ENCODE measurements around the gene MKKS.
"Not testable (repeated sequence)": the region's sequence is repeated elsewhere in the genome, so short reads cannot be mapped to it uniquely, and the experiment has no call there.

MKKS gene

DNA sequence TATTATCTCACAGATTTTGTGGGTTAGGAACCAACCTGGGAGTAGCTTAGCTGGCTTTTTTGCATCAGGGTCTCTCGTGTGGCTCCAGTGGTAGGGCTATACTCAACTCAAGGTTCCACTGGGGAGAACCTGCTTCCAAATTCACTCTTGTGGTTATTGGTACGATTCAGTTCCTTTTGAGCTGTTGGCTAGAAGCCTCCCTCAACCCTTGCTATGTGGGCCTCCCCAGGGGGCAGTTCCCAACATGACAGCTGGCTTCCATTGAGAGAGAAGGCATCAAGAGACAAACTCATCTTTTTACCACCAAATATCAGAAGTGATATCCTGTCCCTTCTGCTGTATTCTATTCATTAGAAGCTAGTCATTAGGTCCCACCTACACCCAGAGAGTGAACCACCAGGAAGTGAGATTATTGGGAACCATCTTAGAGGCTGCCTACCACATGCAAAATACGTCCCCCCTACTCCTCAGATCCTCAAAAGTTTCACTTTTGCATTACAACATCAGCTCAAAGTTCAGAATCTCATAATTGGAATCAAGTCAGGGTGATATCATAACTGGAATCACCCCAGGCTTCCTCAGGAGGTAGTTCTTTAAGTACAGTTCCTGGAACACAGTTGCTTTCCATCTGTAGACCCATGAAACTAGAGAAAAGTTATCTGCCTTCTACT is 30.9 kb downstream of the MKKS start:
- no peak for DNase-seq (ENCODE audit: low read depth, low spot score)
- Histone ChIP-seq H3K36me3 (ENCODE audit: insufficient read depth, insufficient read length, low read length) (peaks cover 10% of the 10 kb centered on the region), H3K9ac (ENCODE audit: insufficient read length, low read depth) (no peak overlapping the region), H3K9me3 (ENCODE audit: insufficient read depth, low read length) (no peaks in the 10 kb centered on the region), H3K4me3 (ENCODE audit: insufficient read length, low read depth) (no peak overlapping the region), H3K4me1 (ENCODE audit: insufficient read depth, insufficient read length) (no peaks in the 10 kb centered on the region), H3K27me3 (ENCODE audit: insufficient read depth, insufficient read length) (no peaks in the 10 kb centered on the region)
- no peak for TF ChIP-seq ZNF274 (IDR thresholded peaks at IDR 0.05; ENCODE audit: low read depth, low read length)
- TF ChIP-seq SUZ12 (IDR thresholded peaks at IDR 0.05; ENCODE audit: extremely low read depth, insufficient read depth, insufficient read length), result no peak
- TF ChIP-seq YY1 (IDR thresholded peaks at IDR 0.05; ENCODE audit: insufficient read depth, insufficient read length), result no peak

DNA sequence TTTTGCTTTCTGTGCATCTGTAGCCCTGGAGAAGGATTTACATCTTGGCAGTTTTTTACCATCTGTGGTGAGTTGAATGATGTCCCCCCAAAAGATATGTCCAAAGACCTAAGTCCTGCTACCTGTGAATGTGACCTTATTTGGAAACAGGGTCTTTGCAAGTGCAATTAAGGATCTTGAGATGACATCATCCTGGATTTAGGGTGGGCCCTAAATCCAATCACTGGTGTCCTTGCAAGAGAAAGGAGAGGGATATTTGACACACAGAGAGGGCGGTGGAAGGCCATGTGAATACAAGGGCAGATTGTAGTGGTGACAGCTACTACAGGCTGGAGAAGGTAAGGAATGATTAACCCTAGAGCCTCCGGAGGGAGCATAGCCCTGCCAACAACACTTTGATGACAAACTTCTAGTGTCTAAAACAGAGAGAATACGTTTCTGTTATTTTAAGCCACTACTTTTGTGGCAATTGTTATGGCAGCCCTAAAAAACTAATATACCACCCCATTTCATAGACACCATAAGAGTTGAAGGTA is 35.1 kb downstream of the MKKS start:
- no peaks in the 10 kb centered on the region for H3K27me3 ChIP-seq (ENCODE audit: insufficient read depth, insufficient read length)
- no peaks in the 10 kb centered on the region for H3K36me3 ChIP-seq (ENCODE audit: insufficient read depth, insufficient read length, low read length)
- DNase-seq (ENCODE audit: low read depth, low spot score), result no peak
- no peak for TF ChIP-seq ZNF274 (IDR thresholded peaks at IDR 0.05; ENCODE audit: low read depth, low read length)
- TF ChIP-seq YY1 (IDR thresholded peaks at IDR 0.05; ENCODE audit: insufficient read depth, insufficient read length), result no peak
- no peak for TF ChIP-seq SUZ12 (IDR thresholded peaks at IDR 0.05; ENCODE audit: extremely low read depth, insufficient read depth, insufficient read length)
- no peaks in the 10 kb centered on the region; the same call in 1 of the 2 replicates for H3K9me3 ChIP-seq (ENCODE audit: insufficient read depth, low read length)
- no peak overlapping the region for H3K4me3 ChIP-seq (ENCODE audit: insufficient read length, low read depth)
- H3K4me1 ChIP-seq (ENCODE audit: insufficient read depth, insufficient read length), result no peaks in the 10 kb centered on the region
- no peak overlapping the region for H3K9ac ChIP-seq (ENCODE audit: insufficient read length, low read depth)

GRCh38 chr20:10394752-10395151 is 39.3 kb downstream of the MKKS start:
- H3K9ac ChIP-seq (ENCODE audit: insufficient read length, low read depth); H3K9me3 ChIP-seq (ENCODE audit: insufficient read depth, low read length); DNase-seq (ENCODE audit: low read depth, low spot score); H3K27me3 ChIP-seq (ENCODE audit: insufficient read depth, insufficient read length); H3K4me3 ChIP-seq (ENCODE audit: insufficient read length, low read depth); H3K4me1 ChIP-seq (ENCODE audit: insufficient read depth, insufficient read length); H3K36me3 ChIP-seq (ENCODE audit: insufficient read depth, insufficient read length, low read length): not testable (repeated sequence)

GRCh38 chr20:10390709-10391108 is 43.3 kb downstream of the MKKS start:
- Histone ChIP-seq H3K36me3 (ENCODE audit: insufficient read depth, insufficient read length, low read length) (no peaks in the 10 kb centered on the region), H3K4me1 (ENCODE audit: insufficient read depth, insufficient read length) (peaks cover 2% of the 10 kb centered on the region), H3K9ac (ENCODE audit: insufficient read length, low read depth) (no peak overlapping the region), H3K4me3 (ENCODE audit: insufficient read length, low read depth) (no peak overlapping the region), H3K9me3 (ENCODE audit: insufficient read depth, low read length) (no peaks in the 10 kb centered on the region; the same call in 1 of the 2 replicates), H3K27me3 (ENCODE audit: insufficient read depth, insufficient read length) (no peaks in the 10 kb centered on the region)
- TF ChIP-seq SUZ12 (IDR thresholded peaks at IDR 0.05; ENCODE audit: extremely low read depth, insufficient read depth, insufficient read length) (no peak), YY1 (IDR thresholded peaks at IDR 0.05; ENCODE audit: insufficient read depth, insufficient read length) (no peak), ZNF274 (IDR thresholded peaks at IDR 0.05; ENCODE audit: low read depth, low read length) (no peak)
- DNase-seq (ENCODE audit: low read depth, low spot score), result no peak

- Histone ChIP-seq H3K27me3 (ENCODE audit: insufficient read depth, insufficient read length) (no peaks in the 10 kb centered on the region), H3K9ac (ENCODE audit: insufficient read length, low read depth) (no peak overlapping the region), H3K36me3 (ENCODE audit: insufficient read depth, insufficient read length, low read length) (no peaks in the 10 kb centered on the region), H3K4me3 (ENCODE audit: insufficient read length, low read depth) (no peak overlapping the region), H3K9me3 (ENCODE audit: insufficient read depth, low read length) (no peaks in the 10 kb centered on the region; the same call in 1 of the 2 replicates), H3K4me1 (ENCODE audit: insufficient read depth, insufficient read length) (peaks cover 2% of the 10 kb centered on the region)
- TF ChIP-seq ZNF274 (IDR thresholded peaks at IDR 0.05; ENCODE audit: low read depth, low read length) (no peak), SUZ12 (IDR thresholded peaks at IDR 0.05; ENCODE audit: extremely low read depth, insufficient read depth, insufficient read length) (no peak), YY1 (IDR thresholded peaks at IDR 0.05; ENCODE audit: insufficient read depth, insufficient read length) (no peak)
- no peak for DNase-seq (ENCODE audit: low read depth, low spot score)
Observed at GRCh38 chr20:10388597-10388996, 45.4 kb downstream of the MKKS start.

- Histone ChIP-seq H3K9me3 (ENCODE audit: insufficient read depth, low read length) (no peaks in the 10 kb centered on the region; the same call in 1 of the 2 replicates), H3K9ac (ENCODE audit: insufficient read length, low read depth) (no peak overlapping the region), H3K4me3 (ENCODE audit: insufficient read length, low read depth) (no peak overlapping the region), H3K36me3 (ENCODE audit: insufficient read depth, insufficient read length, low read length) (no peaks in the 10 kb centered on the region), H3K4me1 (ENCODE audit: insufficient read depth, insufficient read length) (peaks cover 2% of the 10 kb centered on the region), H3K27me3 (ENCODE audit: insufficient read depth, insufficient read length) (no peaks in the 10 kb centered on the region)
- DNase-seq (ENCODE audit: low read depth, low spot score), result no peak
- TF ChIP-seq YY1 (IDR thresholded peaks at IDR 0.05; ENCODE audit: insufficient read depth, insufficient read length) (no peak), ZNF274 (IDR thresholded peaks at IDR 0.05; ENCODE audit: low read depth, low read length) (no peak)
Observed at GRCh38 chr20:10387686-10388085, 46.3 kb downstream of the MKKS start.

DNA sequence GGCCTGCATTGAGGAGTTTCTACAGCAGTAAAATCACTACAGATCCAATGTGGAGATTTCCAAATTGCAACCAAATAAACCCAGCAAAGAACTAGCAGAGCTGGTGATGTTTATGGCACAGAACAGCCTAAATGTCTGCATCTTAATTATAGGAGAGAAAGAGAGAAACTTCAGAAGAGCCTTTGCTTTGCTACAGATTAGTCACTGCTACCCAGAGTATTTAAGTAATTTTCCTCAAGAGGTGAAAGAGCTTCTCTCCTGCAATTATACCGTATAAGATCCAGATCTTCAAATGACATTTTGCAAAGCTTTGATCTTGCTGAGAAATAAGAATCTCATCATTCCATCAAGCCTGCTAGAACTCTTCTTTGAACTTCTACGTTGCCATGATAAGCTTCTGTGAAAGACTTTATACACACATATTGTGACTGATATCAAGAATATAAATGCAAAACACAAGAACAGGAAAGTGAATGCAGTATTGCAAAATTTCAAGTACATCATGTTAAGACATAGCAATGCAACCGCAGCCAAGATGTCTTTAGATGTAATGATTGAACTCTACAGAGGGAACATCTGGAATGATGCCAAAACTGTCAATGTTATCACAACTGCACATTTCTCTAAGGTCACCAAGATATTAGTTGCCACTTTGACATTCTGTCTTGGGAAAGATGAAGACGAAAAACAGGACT is 48.0 kb downstream of the MKKS start:
- H3K4me1 ChIP-seq (ENCODE audit: insufficient read depth, insufficient read length), result peaks cover 2% of the 10 kb centered on the region
- no peak overlapping the region for H3K9ac ChIP-seq (ENCODE audit: insufficient read length, low read depth)
- no peak for TF ChIP-seq ZNF274 (IDR thresholded peaks at IDR 0.05; ENCODE audit: low read depth, low read length)
- TF ChIP-seq SUZ12 (IDR thresholded peaks at IDR 0.05; ENCODE audit: extremely low read depth, insufficient read depth, insufficient read length), result no peak
- no peak for TF ChIP-seq YY1 (IDR thresholded peaks at IDR 0.05; ENCODE audit: insufficient read depth, insufficient read length)
- H3K27me3 ChIP-seq (ENCODE audit: insufficient read depth, insufficient read length), result no peaks in the 10 kb centered on the region
- H3K9me3 ChIP-seq (ENCODE audit: insufficient read depth, low read length), result no peaks in the 10 kb centered on the region; the same call in 1 of the 2 replicates
- no peaks in the 10 kb centered on the region for H3K36me3 ChIP-seq (ENCODE audit: insufficient read depth, insufficient read length, low read length)
- no peak for DNase-seq (ENCODE audit: low read depth, low spot score)
- no peak overlapping the region for H3K4me3 ChIP-seq (ENCODE audit: insufficient read length, low read depth)

Data from NT2/D1 (cell line).